Measurements from ENCODE around the gene EID3. TPM values are rescaled to one million over a fixed set of nuclear protein-coding genes. Genes with fewer than 3 reads are reported as not detected.

EID3 gene
- total and polyA plus RNA-seq, 2 experiments from 2014 or later: 3.3 to 3.4 TPM

DNA sequence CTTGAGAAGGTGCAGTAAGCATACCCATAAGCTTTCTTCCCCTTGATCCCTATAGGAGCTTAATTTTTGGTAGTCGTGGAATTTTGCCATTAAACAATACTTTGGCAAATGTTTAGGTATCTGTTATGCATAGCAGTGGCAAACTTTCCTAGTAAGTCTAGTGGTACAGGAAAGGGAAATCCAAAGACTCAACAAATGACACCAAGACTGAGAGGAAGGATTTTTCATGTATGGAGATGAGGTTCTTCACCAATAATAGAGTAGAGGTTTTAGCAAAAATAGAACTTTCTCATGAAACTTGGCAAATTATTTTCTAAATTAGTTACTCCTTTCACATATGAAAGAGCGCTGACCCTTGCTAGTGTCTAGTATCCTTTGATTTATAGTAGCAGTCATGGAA, 2.8 kb downstream of the EID3 start:
- H3K27ac ChIP-seq (ENCODE audit: low read depth): no peak overlapping the region; the same call in 1 of the 2 replicates
- peaks cover 8% of the 10 kb centered on the region for H3F3A ChIP-seq (replicated peaks; ENCODE audit: low read depth)
- Mint-ChIP-seq H3K9me3 (no peaks in the 10 kb centered on the region; the same call in 2 of the 3 replicates), H3K4me1 (peaks cover 54% of the 10 kb centered on the region), H3K27me3 (ENCODE audit: insufficient read depth, low read depth, poor library complexity) (peaks cover 12% of the 10 kb centered on the region), H3K4me3 (no peak overlapping the region), H3K36me3 (ENCODE audit: low read depth) (peaks cover 38% of the 10 kb centered on the region), H3K27ac (no peak overlapping the region)
- H3K4me1 ChIP-seq (ENCODE audit: insufficient read depth): peaks cover 23% of the 10 kb centered on the region; the same call in 1 of the 2 replicates
- H3K4me3 ChIP-seq: no peak overlapping the region
- no peak overlapping the region for H2AFZ ChIP-seq
- H3K4me2 ChIP-seq: no peak overlapping the region
- TF ChIP-seq POLR2AphosphoS5 (IDR thresholded peaks at IDR 0.05; ENCODE audit: low read depth) (no peak), EZH2phosphoT487 (IDR thresholded peaks at IDR 0.05; ENCODE audit: unreplicated experiment) (no peak), REST (IDR thresholded peaks at IDR 0.05; ENCODE audit: unreplicated experiment) (no peak), JUNB (IDR thresholded peaks at IDR 0.05; ENCODE audit: unreplicated experiment) (no peak), STAT1 (IDR thresholded peaks at IDR 0.05; ENCODE audit: unreplicated experiment) (no peak), EZH2 (IDR thresholded peaks at IDR 0.05; ENCODE audit: low read depth, unreplicated experiment) (no peak)
- TF ChIP-seq, protein P1, sequence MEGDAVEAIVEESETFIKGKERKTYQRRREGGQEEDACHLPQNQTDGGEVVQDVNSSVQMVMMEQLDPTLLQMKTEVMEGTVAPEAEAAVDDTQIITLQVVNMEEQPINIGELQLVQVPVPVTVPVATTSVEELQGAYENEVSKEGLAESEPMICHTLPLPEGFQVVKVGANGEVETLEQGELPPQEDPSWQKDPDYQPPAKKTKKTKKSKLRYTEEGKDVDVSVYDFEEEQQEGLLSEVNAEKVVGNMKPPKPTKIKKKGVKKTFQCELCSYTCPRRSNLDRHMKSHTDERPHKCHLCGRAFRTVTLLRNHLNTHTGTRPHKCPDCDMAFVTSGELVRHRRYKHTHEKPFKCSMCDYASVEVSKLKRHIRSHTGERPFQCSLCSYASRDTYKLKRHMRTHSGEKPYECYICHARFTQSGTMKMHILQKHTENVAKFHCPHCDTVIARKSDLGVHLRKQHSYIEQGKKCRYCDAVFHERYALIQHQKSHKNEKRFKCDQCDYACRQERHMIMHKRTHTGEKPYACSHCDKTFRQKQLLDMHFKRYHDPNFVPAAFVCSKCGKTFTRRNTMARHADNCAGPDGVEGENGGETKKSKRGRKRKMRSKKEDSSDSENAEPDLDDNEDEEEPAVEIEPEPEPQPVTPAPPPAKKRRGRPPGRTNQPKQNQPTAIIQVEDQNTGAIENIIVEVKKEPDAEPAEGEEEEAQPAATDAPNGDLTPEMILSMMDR (conservative IDR thresholded peaks at IDR 0.05; ENCODE audit: low read depth in 2 of 2): no peak
- TF ChIP-seq, protein P2, sequence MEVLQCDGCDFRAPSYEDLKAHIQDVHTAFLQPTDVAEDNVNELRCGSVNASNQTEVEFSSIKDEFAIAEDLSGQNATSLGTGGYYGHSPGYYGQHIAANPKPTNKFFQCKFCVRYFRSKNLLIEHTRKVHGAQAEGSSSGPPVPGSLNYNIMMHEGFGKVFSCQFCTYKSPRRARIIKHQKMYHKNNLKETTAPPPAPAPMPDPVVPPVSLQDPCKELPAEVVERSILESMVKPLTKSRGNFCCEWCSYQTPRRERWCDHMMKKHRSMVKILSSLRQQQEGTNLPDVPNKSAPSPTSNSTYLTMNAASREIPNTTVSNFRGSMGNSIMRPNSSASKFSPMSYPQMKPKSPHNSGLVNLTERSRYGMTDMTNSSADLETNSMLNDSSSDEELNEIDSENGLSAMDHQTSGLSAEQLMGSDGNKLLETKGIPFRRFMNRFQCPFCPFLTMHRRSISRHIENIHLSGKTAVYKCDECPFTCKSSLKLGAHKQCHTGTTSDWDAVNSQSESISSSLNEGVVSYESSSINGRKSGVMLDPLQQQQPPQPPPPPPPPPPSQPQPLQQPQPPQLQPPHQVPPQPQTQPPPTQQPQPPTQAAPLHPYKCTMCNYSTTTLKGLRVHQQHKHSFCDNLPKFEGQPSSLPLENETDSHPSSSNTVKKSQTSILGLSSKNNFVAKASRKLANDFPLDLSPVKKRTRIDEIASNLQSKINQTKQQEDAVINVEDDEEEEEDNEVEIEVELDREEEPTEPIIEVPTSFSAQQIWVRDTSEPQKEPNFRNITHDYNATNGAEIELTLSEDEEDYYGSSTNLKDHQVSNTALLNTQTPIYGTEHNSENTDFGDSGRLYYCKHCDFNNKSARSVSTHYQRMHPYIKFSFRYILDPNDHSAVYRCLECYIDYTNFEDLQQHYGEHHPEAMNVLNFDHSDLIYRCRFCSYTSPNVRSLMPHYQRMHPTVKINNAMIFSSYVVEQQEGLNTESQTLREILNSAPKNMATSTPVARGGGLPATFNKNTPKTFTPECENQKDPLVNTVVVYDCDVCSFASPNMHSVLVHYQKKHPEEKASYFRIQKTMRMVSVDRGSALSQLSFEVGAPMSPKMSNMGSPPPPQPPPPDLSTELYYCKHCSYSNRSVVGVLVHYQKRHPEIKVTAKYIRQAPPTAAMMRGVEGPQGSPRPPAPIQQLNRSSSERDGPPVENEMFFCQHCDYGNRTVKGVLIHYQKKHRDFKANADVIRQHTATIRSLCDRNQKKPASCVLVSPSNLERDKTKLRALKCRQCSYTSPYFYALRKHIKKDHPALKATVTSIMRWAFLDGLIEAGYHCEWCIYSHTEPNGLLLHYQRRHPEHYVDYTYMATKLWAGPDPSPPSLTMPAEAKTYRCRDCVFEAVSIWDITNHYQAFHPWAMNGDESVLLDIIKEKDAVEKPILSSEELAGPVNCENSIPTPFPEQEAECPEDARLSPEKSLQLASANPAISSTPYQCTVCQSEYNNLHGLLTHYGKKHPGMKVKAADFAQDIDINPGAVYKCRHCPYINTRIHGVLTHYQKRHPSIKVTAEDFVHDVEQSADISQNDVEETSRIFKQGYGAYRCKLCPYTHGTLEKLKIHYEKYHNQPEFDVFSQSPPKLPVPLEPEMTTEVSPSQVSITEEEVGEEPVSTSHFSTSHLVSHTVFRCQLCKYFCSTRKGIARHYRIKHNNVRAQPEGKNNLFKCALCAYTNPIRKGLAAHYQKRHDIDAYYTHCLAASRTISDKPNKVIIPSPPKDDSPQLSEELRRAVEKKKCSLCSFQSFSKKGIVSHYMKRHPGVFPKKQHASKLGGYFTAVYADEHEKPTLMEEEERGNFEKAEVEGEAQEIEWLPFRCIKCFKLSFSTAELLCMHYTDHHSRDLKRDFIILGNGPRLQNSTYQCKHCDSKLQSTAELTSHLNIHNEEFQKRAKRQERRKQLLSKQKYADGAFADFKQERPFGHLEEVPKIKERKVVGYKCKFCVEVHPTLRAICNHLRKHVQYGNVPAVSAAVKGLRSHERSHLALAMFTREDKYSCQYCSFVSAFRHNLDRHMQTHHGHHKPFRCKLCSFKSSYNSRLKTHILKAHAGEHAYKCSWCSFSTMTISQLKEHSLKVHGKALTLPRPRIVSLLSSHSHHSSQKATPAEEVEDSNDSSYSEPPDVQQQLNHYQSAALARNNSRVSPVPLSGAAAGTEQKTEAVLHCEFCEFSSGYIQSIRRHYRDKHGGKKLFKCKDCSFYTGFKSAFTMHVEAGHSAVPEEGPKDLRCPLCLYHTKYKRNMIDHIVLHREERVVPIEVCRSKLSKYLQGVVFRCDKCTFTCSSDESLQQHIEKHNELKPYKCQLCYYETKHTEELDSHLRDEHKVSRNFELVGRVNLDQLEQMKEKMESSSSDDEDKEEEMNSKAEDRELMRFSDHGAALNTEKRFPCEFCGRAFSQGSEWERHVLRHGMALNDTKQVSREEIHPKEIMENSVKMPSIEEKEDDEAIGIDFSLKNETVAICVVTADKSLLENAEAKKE (CRISPR knock-in tag; IDR thresholded peaks at IDR 0.05): no peak
- H3K27me3 ChIP-seq (ENCODE audit: insufficient read depth): 0 out of 2 replicates have a peak, but pooled peaks cover 3% of the 10 kb centered on the region
- H4K20me1 ChIP-seq (replicated peaks; ENCODE audit: insufficient read depth): peaks cover 50% of the 10 kb centered on the region
- no peak for DNase-seq (ENCODE audit: low spot score)
- H3K36me3 ChIP-seq (ENCODE audit: insufficient read depth): peaks cover 4% of the 10 kb centered on the region; the same call in 1 of the 2 replicates
- H3K9me2 ChIP-seq (ENCODE audit: insufficient read depth): no peaks in the 10 kb centered on the region
- no peak for ATAC-seq
- H3K79me2 ChIP-seq (replicated peaks; ENCODE audit: insufficient read depth): peaks cover 86% of the 10 kb centered on the region

Data from GM23338 (cell line).